ENCODE results near the gene SLC5A3. TPM values are rescaled to one million over a fixed set of nuclear protein-coding genes. Genes with fewer than 3 reads are reported as not detected.
A peak's percentile ranks its signal among the peaks of the same experiment; 100 is the strongest.

SLC5A3 gene
- total and polyA plus RNA-seq, 7 donors: 0.60 to 41.8 (median 20.6) TPM

DNA sequence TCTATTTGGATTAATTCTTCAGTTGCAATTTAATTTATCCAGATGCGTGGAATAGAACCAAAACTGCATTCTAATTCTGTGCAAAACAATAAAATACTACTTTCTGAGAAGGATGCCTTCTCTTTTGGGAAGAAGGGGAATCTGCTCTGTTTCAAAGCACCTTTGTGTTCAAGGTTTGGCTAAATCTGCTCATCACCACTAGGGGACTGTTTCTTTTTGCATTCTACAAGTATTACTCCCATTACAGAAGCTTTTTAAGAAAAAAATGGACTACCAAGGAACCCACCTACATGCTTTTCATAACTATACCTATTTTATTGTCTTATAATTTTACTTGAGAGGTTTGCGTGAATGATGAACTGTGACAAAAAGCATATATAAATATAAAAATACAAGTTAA lies 18.2 kb downstream of the SLC5A3 start:
- no peaks in the 10 kb centered on the region for H3K27me3 ChIP-seq
- intact Hi-C loops (cut with DNase I): no loop called here
- no peaks in the 10 kb centered on the region for H3K9me3 ChIP-seq
- H3K4me1 ChIP-seq: peaks cover 0 to 78% (median 64%) of the 10 kb centered on the region in 4 donors
- DNase-seq: no peak
- H3K4me3 ChIP-seq: no peak overlapping the region
- 92 to 96% methylated on average over 2 of the region's 2 CpGs for WGBS, 2 donors
- H3K27ac ChIP-seq: no peak overlapping the region
- TF ChIP-seq POLR2AphosphoS5 (IDR thresholded peaks at IDR 0.05) (no peak), EP300 (IDR thresholded peaks at IDR 0.05) (no peak), POLR2A (IDR thresholded peaks at IDR 0.05) (no peak)
- TF ChIP-seq, protein P1, sequence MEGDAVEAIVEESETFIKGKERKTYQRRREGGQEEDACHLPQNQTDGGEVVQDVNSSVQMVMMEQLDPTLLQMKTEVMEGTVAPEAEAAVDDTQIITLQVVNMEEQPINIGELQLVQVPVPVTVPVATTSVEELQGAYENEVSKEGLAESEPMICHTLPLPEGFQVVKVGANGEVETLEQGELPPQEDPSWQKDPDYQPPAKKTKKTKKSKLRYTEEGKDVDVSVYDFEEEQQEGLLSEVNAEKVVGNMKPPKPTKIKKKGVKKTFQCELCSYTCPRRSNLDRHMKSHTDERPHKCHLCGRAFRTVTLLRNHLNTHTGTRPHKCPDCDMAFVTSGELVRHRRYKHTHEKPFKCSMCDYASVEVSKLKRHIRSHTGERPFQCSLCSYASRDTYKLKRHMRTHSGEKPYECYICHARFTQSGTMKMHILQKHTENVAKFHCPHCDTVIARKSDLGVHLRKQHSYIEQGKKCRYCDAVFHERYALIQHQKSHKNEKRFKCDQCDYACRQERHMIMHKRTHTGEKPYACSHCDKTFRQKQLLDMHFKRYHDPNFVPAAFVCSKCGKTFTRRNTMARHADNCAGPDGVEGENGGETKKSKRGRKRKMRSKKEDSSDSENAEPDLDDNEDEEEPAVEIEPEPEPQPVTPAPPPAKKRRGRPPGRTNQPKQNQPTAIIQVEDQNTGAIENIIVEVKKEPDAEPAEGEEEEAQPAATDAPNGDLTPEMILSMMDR (IDR thresholded peaks at IDR 0.05): peak in 2 of 4 experiments; percentile 12 to 13
- H3K36me3 ChIP-seq: peaks cover 7 to 19% (median 14%) of the 10 kb centered on the region in 4 donors

DNA sequence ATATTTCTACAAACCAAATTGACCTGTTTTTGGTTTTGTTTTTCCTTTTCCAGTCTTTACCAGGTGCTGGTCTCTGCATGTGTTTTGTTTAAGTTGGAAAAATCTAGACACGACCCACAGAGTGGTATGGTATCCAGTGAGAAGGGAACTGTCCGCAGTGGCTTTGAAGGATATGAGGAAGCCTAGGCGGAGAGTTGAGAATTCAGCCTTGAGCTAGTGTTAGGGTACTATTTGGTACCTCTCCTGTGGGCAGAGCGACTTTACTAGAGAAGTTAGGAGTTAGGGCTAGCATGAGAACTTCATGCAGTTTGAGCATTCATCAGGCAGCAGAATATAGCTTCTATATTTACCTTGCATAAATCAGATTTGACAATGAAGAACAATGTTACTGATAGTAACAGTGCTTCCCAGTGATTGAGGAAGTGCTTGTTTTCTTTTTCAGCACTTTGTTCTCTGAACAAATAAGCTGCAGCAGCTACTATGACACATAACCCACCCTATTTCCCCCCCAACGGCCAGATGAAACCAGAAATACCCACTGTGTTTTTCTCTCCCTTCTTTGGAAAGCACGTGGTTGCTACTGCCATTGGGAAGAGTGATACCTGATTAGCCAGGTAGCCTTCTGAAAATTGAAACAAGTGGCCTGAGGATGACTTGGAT lies 19.0 kb downstream of the SLC5A3 start:
- no peak for TF ChIP-seq EP300 (IDR thresholded peaks at IDR 0.05)
- no peak for TF ChIP-seq POLR2AphosphoS5 (IDR thresholded peaks at IDR 0.05)
- TF ChIP-seq, protein P1 (IDR thresholded peaks at IDR 0.05): no peak
- Histone ChIP-seq H3K9me3 (no peaks in the 10 kb centered on the region), H3K4me1 (peaks cover 0 to 79% (median 61%) of the 10 kb centered on the region in 4 donors), H3K27ac (no peak overlapping the region), H3K27me3 (no peaks in the 10 kb centered on the region), H3K36me3 (peaks cover 7 to 23% (median 16%) of the 10 kb centered on the region in 4 donors), H3K4me3 (no peak overlapping the region)
- no peak for DNase-seq
- intact Hi-C loops (cut with DNase I): no loop called here
- WGBS, 2 donors: 33 to 38% methylated on average over 6 of the region's 6 CpGs

DNA sequence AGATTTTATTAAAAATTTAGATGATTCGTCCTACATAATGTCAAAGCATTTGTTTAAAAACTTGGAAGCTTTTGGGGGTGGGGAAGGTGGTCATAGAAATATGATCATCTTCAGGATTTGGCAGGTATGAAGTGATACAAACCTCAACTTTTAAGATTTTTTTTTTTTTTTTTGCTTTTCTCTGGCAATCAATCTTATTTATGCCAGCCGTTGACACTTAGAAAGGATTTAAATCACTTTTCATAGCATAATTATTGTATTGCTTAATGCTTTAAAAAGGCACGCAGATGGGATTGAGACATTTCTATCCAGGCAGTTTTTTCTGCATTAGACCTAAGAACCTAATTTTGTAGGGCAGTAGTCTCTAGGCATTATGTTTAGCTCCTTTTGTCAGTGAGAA lies 19.7 kb downstream of the SLC5A3 start:
- intact Hi-C loops (cut with DNase I): no loop called here
- TF ChIP-seq, protein P1 (IDR thresholded peaks at IDR 0.05): no peak
- TF ChIP-seq POLR2A (IDR thresholded peaks at IDR 0.05): no peak
- no peak for TF ChIP-seq EP300 (IDR thresholded peaks at IDR 0.05)
- no peak for TF ChIP-seq POLR2AphosphoS5 (IDR thresholded peaks at IDR 0.05)
- no peaks in the 10 kb centered on the region for H3K27me3 ChIP-seq
- H3K9me3 ChIP-seq: no peaks in the 10 kb centered on the region
- no peak overlapping the region for H3K27ac ChIP-seq
- no peak overlapping the region for H3K4me3 ChIP-seq
- H3K36me3 ChIP-seq: peaks cover 7 to 23% (median 16%) of the 10 kb centered on the region in 4 donors
- H3K4me1 ChIP-seq: peaks cover 0 to 83% (median 63%) of the 10 kb centered on the region in 4 donors
- 89 to 93% methylated on average over 3 of the region's 3 CpGs for WGBS, 2 donors
- no peak for DNase-seq

DNA sequence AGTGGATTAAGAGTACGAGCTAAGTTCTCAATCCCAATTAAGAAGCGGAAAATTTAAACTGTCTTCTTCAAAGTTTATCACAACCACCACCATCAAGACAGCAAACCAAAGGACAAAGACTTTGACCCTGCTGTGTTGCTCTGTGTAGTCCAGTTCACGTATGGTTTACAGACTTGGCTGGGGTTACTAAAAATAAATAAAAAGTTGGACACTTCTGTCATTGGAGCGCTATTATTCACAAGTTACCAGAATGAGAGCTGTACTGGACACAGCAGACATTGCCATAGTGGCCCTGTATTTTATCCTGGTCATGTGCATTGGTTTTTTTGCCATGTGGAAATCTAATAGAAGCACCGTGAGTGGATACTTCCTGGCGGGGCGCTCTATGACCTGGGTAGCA lies 21.6 kb downstream of the SLC5A3 start:
- Histone ChIP-seq H3K9me3 (no peaks in the 10 kb centered on the region), H3K4me3 (no peak overlapping the region), H3K36me3 (peaks cover 7 to 23% (median 16%) of the 10 kb centered on the region in 4 donors), H3K27ac (no peak overlapping the region), H3K27me3 (no peaks in the 10 kb centered on the region), H3K4me1 (peaks cover 0 to 85% (median 54%) of the 10 kb centered on the region in 4 donors)
- TF ChIP-seq POLR2A (IDR thresholded peaks at IDR 0.05) (no peak), EP300 (IDR thresholded peaks at IDR 0.05) (no peak), POLR2AphosphoS5 (IDR thresholded peaks at IDR 0.05) (no peak)
- TF ChIP-seq, protein P1 (IDR thresholded peaks at IDR 0.05): no peak
- 95% methylated on average over 7 of the region's 7 CpGs for WGBS, 2 donors
- DNase-seq: no peak
- intact Hi-C loops (cut with DNase I): no loop called here
